ENCODE measurements around the gene MGA.

GRCh38 chr15:41633609-41634008, 26.6 kb upstream of the MGA start:
- TF ChIP-seq CTCF (IDR thresholded peaks at IDR 0.05) (no peak), POLR2A (IDR thresholded peaks at IDR 0.05; ENCODE audit: low read depth) (no peak), POLR2AphosphoS5 (IDR thresholded peaks at IDR 0.05) (no peak)

All from esophagus muscularis mucosa (tissue), 3 donors.